Fibroblast of lung (primary cell): Measurements from ENCODE around the gene ITPR3. TPM values are rescaled to one million over a fixed set of nuclear protein-coding genes. Genes with fewer than 3 reads are reported as not detected.

Source experiments
- DNase-seq, 2 donors: peaks; one replicate each; pipeline versions ENCODE4 v3.0.0 to v3.0.0-alpha.2; 2010; ENCODE audit warnings: low read depth in 2 of 2
- H2AFZ ChIP-seq: 2 replicates; pipeline ENCODE4 v1.5.1; 2012; ENCODE audit warnings: low read length, control low read depth, inconsistent platforms
- H3K27ac ChIP-seq: 2 replicates; pipeline ENCODE4 v1.5.1; 2011; ENCODE audit warnings: low read length, control low read depth; ENCODE audit not compliant: insufficient read depth
- H3K27me3 ChIP-seq: 2 replicates; pipeline ENCODE4 v1.5.1; 2011; ENCODE audit warnings: mild to moderate bottlenecking, low read length; ENCODE audit not compliant: control insufficient read depth, insufficient read depth
- H3K36me3 ChIP-seq: 2 replicates; pipeline ENCODE4 v1.5.1; 2011; ENCODE audit warnings: low read length; ENCODE audit not compliant: control insufficient read depth, insufficient read depth
- H3K4me1 ChIP-seq: 2 replicates; pipeline ENCODE4 v1.5.1; 2011; ENCODE audit warnings: low read length; ENCODE audit not compliant: control insufficient read depth, insufficient read depth; ENCODE audit errors: extremely low read depth
- H3K4me2 ChIP-seq: 2 replicates; pipeline ENCODE4 v1.5.1; 2011; ENCODE audit warnings: low read length, control low read depth; ENCODE audit not compliant: insufficient read depth; ENCODE audit errors: extremely low read depth
- H3K4me3 ChIP-seq, 4 experiments: fragments of 200-600 bp in 1 of 4; sonication (generic) in 1 of 4; replicated peaks in 1 of 4; 2 replicates each; pipeline ENCODE4 v1.5.1; 2011 to 2016; ENCODE audit warnings: low read length in 4 of 4, low read depth in 3 of 4, mild to moderate bottlenecking in 3 of 4, control low read depth in 2 of 4, inconsistent platforms in 1 of 4, mixed read lengths in 1 of 4; ENCODE audit not compliant: insufficient read depth in 1 of 4; ENCODE audit errors: control extremely low read depth in 1 of 4
- H3K79me2 ChIP-seq: 2 replicates; pipeline ENCODE4 v1.5.1; 2012; ENCODE audit warnings: mild to moderate bottlenecking, low read length, inconsistent platforms; ENCODE audit not compliant: control insufficient read depth, insufficient read depth
- H3K9ac ChIP-seq: 2 replicates; pipeline ENCODE4 v1.5.1; 2011; ENCODE audit warnings: mild to moderate bottlenecking, low read length, control low read depth; ENCODE audit not compliant: insufficient read depth
- H3K9me3 ChIP-seq: 2 replicates; pipeline ENCODE4 v1.5.1; 2012; ENCODE audit warnings: low read depth, low read length; ENCODE audit not compliant: control insufficient read depth, insufficient read depth
- H4K20me1 ChIP-seq: 2 replicates; pipeline ENCODE4 v1.5.1; 2011; ENCODE audit warnings: low read length; ENCODE audit not compliant: control insufficient read depth, insufficient read depth; ENCODE audit errors: extremely low read depth
- CTCF ChIP-seq, 2 donors: IDR thresholded peaks in 1 of 2; conservative IDR thresholded peaks in 1 of 2; 1 replicate in 1 of 2; 2 replicates in 1 of 2; pipeline ENCODE4 v1.5.1; 2011 to 2012; ENCODE audit warnings: low read length in 2 of 2, control low read depth in 1 of 2, inconsistent platforms in 1 of 2, low read depth in 1 of 2, mild to moderate bottlenecking in 1 of 2
- EZH2 ChIP-seq: IDR thresholded peaks from 2 replicates; pipeline ENCODE4 v1.5.1; 2012; ENCODE audit warnings: low read length, control low read depth, mild to moderate bottlenecking; ENCODE audit errors: missing control alignments
- polyA plus RNA-seq, 2 donors: library from polyadenylated mRNA; depleted of rRNA in 1 of 2; stranded (reverse) in 1 of 2; unstranded in 1 of 2; fragments of >200 nt; gene quantifications; 2 replicates each; pipeline ENCODE4 v1.2.1, GENCODE V29; 2011 to 2012; ENCODE audit warnings: missing spikeins in 1 of 2
- total RNA-seq: library from RNA; depleted of rRNA; stranded (reverse); fragments of >200 nt; gene quantifications from 2 replicates; pipeline ENCODE4 v1.2.1, GENCODE V29; 2014

Gene ITPR3
- total and polyA plus RNA-seq, 2 donors (not counting 1 experiment from before 2014, with no cell fraction given): 9.6 to 43.4 TPM

- H3K27ac ChIP-seq: no peak overlapping the region
These were observed 74.3 kb downstream of the ITPR3 start for GRCh38 chr6:33695451-33695887.

GRCh38 chr6:33696076-33696475 lies 75.0 kb downstream of the ITPR3 start:
- Histone ChIP-seq H3K36me3 (peaks cover 27% of the 10 kb centered on the region), H3K27me3 (no peaks in the 10 kb centered on the region), H3K9ac (no peak overlapping the region), H3K4me2 (no peak overlapping the region), H3K9me3 (no peaks in the 10 kb centered on the region), H2AFZ (no peak overlapping the region), H3K4me3 (no peak overlapping the region), H3K27ac (no peak overlapping the region), H3K79me2 (peaks cover 1% of the 10 kb centered on the region), H3K4me1 (peaks cover 26% of the 10 kb centered on the region), H4K20me1 (peaks cover 2% of the 10 kb centered on the region)
- TF ChIP-seq EZH2 (no peak), CTCF (conservative IDR thresholded peaks at IDR 0.05 in 1 of 2, IDR thresholded peaks at IDR 0.05 in 1 of 2; ENCODE audit: low read depth in 1 of 2, low read length in 2 of 2) (no peak)
- no peak for DNase-seq

More at GRCh38 chr6:33695451-33695887, 74.3 kb downstream of the ITPR3 start:
- Histone ChIP-seq H3K9ac (no peak overlapping the region), H3K4me3 (no peak overlapping the region), H3K79me2 (peaks cover 1% of the 10 kb centered on the region), H3K4me1 (peaks cover 26% of the 10 kb centered on the region), H3K27me3 (no peaks in the 10 kb centered on the region), H3K9me3 (no peaks in the 10 kb centered on the region), H3K4me2 (no peak overlapping the region), H2AFZ (no peak overlapping the region), H4K20me1 (peaks cover 2% of the 10 kb centered on the region), H3K36me3 (peaks cover 25% of the 10 kb centered on the region)
- no peak for TF ChIP-seq EZH2
- no peak for TF ChIP-seq CTCF (conservative IDR thresholded peaks at IDR 0.05 in 1 of 2, IDR thresholded peaks at IDR 0.05 in 1 of 2; ENCODE audit: low read depth in 1 of 2, low read length in 2 of 2)
- no peak for DNase-seq

GRCh38 chr6:33696548-33697518 lies 75.7 kb downstream of the ITPR3 start:
- no peaks in the 10 kb centered on the region for H3K27me3 ChIP-seq
- TF ChIP-seq EZH2 (no peak), CTCF (conservative IDR thresholded peaks at IDR 0.05 in 1 of 2, IDR thresholded peaks at IDR 0.05 in 1 of 2; ENCODE audit: low read depth in 1 of 2, low read length in 2 of 2) (no peak)
- peak; percentile 76 to 85 for DNase-seq
- H3K27ac ChIP-seq: peak overlapping the region; percentile 41
- H3K9ac ChIP-seq: no peak overlapping the region
- peaks cover 2% of the 10 kb centered on the region for H4K20me1 ChIP-seq
- no peak overlapping the region for H2AFZ ChIP-seq
- peaks cover 22% of the 10 kb centered on the region for H3K36me3 ChIP-seq
- peaks cover 1% of the 10 kb centered on the region for H3K79me2 ChIP-seq
- H3K4me1 ChIP-seq: peaks cover 26% of the 10 kb centered on the region
- no peak overlapping the region for H3K4me3 ChIP-seq
- H3K4me2 ChIP-seq: peak overlapping the region; percentile 40
- no peaks in the 10 kb centered on the region for H3K9me3 ChIP-seq
